IMR-90 (cell line): ENCODE data around the gene RADIL. TPM values are rescaled to one million over a fixed set of nuclear protein-coding genes. Genes with fewer than 3 reads are reported as not detected.
"Not testable (repeated sequence)": the region's sequence is repeated elsewhere in the genome, so short reads cannot be mapped to it uniquely, and the experiment has no call there.

ENCODE experiments used
- ATAC-seq: fragments of 200-7000 bp; cut with Tn5 transposase; 2 replicates; pipeline ENCODE4 v1.9.1; 2020; ENCODE audit warnings: low read depth, mild to moderate bottlenecking, moderate library complexity
- BruUV-seq: library from RNA; stranded (reverse); fragments of 400-500 nt; replicated peaks from 2 replicates; lab custom pipeline; 2021; lab: Mats Ljungman, UMichigan
- CTCF ChIA-PET: fragments of 300-600 bp; formaldehyde crosslinking; extraction: SDS; loops from one replicate; lab custom pipeline; 2021; ENCODE audit warnings: antibody characterized with exemption; lab: Yijun Ruan, JAX
- POLR2A ChIA-PET: fragments of 300-600 bp; sonication (Branson Sonifier 250); formaldehyde crosslinking; loops from one replicate; lab custom pipeline; 2022; ENCODE audit warnings: antibody characterized with exemption; ENCODE audit not compliant: unreplicated experiment; lab: Charles Lee
- DNase-seq: peaks from one replicate; pipeline ENCODE4 v3.0.0; 2013
- H2AFZ ChIP-seq: replicated peaks from 2 replicates; pipeline ENCODE3; 2013; ENCODE audit warnings: low read length, mild to moderate bottlenecking; ENCODE audit not compliant: poor library complexity
- H2AK5ac ChIP-seq: 2 replicates; pipeline ENCODE4 v1.6.1; 2013; ENCODE audit warnings: low read depth, low read length, inconsistent platforms
- H2AK9ac ChIP-seq: replicated peaks from 2 replicates; pipeline ENCODE3; 2013; ENCODE audit warnings: mild to moderate bottlenecking, low read depth, low read length, moderate library complexity; ENCODE audit not compliant: poor library complexity
- H2BK120ac ChIP-seq: 2 replicates; pipeline ENCODE4 v1.6.1; 2013; ENCODE audit warnings: low read depth, low read length, inconsistent platforms
- H2BK15ac ChIP-seq: 3 replicates; pipeline ENCODE4 v1.6.1; 2013; ENCODE audit warnings: low read depth, low read length, inconsistent platforms
- H2BK20ac ChIP-seq: 2 replicates; pipeline ENCODE4 v1.6.1; 2013; ENCODE audit warnings: low read depth, mild to moderate bottlenecking, inconsistent platforms, low read length, moderate library complexity
- H2BK5ac ChIP-seq: 2 replicates; pipeline ENCODE4 v1.6.1; 2013; ENCODE audit warnings: mild to moderate bottlenecking, low read depth, low read length, inconsistent platforms; ENCODE audit not compliant: poor library complexity, severe bottlenecking
- H3K14ac ChIP-seq: replicated peaks from 2 replicates; pipeline ENCODE4 v1.6.1; 2013; ENCODE audit warnings: low read depth, low read length, inconsistent platforms
- H3K18ac ChIP-seq: 2 replicates; pipeline ENCODE4 v1.6.1; 2013; ENCODE audit warnings: low read depth, low read length, control low read depth
- H3K23ac ChIP-seq: 2 replicates; pipeline ENCODE4 v1.6.1; 2013; ENCODE audit warnings: low read depth, low read length, inconsistent platforms
- H3K27ac ChIP-seq: 2 replicates; pipeline ENCODE4 v1.5.1; 2013; ENCODE audit warnings: mild to moderate bottlenecking, control low read depth, low read length; ENCODE audit not compliant: insufficient read depth
- H3K27me3 ChIP-seq: 2 replicates; pipeline ENCODE4 v1.6.1; 2013; ENCODE audit warnings: low read length; ENCODE audit not compliant: control insufficient read depth, insufficient read depth
- H3K36me3 ChIP-seq: 2 replicates; pipeline ENCODE4 v1.6.1; 2013; ENCODE audit warnings: low read length, mixed read lengths; ENCODE audit not compliant: control insufficient read depth, insufficient read depth
- H3K4ac ChIP-seq: 2 replicates; pipeline ENCODE4 v1.6.1; 2013; ENCODE audit warnings: low read depth, low read length, inconsistent platforms
- H3K4me1 ChIP-seq: 2 replicates; pipeline ENCODE4 v1.6.1; 2013; ENCODE audit warnings: low read length, mixed read lengths; ENCODE audit not compliant: control insufficient read depth, insufficient read depth
- H3K4me2 ChIP-seq: 2 replicates; pipeline ENCODE4 v1.6.1; 2013; ENCODE audit warnings: low read depth, mild to moderate bottlenecking, control low read depth, low read length, moderate library complexity
- H3K4me3 ChIP-seq: 2 replicates; pipeline ENCODE4 v1.5.1; 2013; ENCODE audit warnings: low read depth, mild to moderate bottlenecking, control low read depth, low read length, moderate library complexity; ENCODE audit not compliant: insufficient read depth
- H3K56ac ChIP-seq: 2 replicates; pipeline ENCODE4 v1.6.1; 2013; ENCODE audit warnings: low read length, inconsistent platforms; ENCODE audit not compliant: insufficient read depth; ENCODE audit errors: extremely low read depth
- H3K79me1 ChIP-seq, 2 experiments: 2 replicates each; pipeline ENCODE4 v1.6.1; 2013; ENCODE audit warnings: low read length in 2 of 2, inconsistent platforms in 1 of 2, low read depth in 1 of 2
- H3K9ac ChIP-seq: 2 replicates; pipeline ENCODE4 v1.6.1; 2013; ENCODE audit warnings: low read depth, low read length, control low read depth
- H3K9me1 ChIP-seq: 2 replicates; pipeline ENCODE4 v1.6.1; 2013; ENCODE audit warnings: low read length, inconsistent platforms; ENCODE audit not compliant: insufficient read depth
- H3K9me3 ChIP-seq: 2 replicates; pipeline ENCODE4 v1.6.1; 2013; ENCODE audit warnings: low read length; ENCODE audit not compliant: control insufficient read depth, insufficient read depth
- H4K20me1 ChIP-seq: 2 replicates; pipeline ENCODE4 v1.6.1; 2013; ENCODE audit warnings: low read length, inconsistent platforms; ENCODE audit not compliant: insufficient read depth
- H4K5ac ChIP-seq: 2 replicates; pipeline ENCODE4 v1.6.1; 2013; ENCODE audit warnings: mild to moderate bottlenecking, low read depth, low read length, control low read depth
- H4K8ac ChIP-seq, 2 experiments: 2 replicates each; pipeline ENCODE4 v1.6.1; 2013; ENCODE audit warnings: low read depth in 2 of 2, low read length in 2 of 2, control low read depth in 1 of 2, inconsistent platforms in 1 of 2
- H4K91ac ChIP-seq: 2 replicates; pipeline ENCODE4 v1.6.1; 2013; ENCODE audit warnings: low read depth, low read length, inconsistent platforms; ENCODE audit not compliant: insufficient read depth
- WGBS, 2 experiments: methylation state at CpG; one replicate each; pipeline versions ENCODE4 v1.1.5 to v1.1.7; 2013; ENCODE audit warnings: missing lambda C conversion rate in 2 of 2; ENCODE audit not compliant: insufficient read length in 1 of 2; ENCODE audit errors: extremely low coverage in 2 of 2; 5-methylcytosine and 5-hydroxymethylcytosine counted together
- dilution Hi-C: fragments of 300-500 bp; cut with HindIII; formaldehyde crosslinking; loops from one replicate; pipeline ENCODE4 v1.14.3; 2018; ENCODE audit warnings: low sequenced_read_pairs; ENCODE audit not compliant: unreplicated experiment
- in situ Hi-C: fragments of 300-500 bp; cut with MboI; formaldehyde crosslinking; loops from 3 replicates; pipeline ENCODE4 v1.14.3; 2019; ENCODE audit warnings: low sequenced_read_pairs, inconsistent platforms, mixed read lengths
- intact Hi-C: fragments of 100-400 bp; cut with micrococcal nuclease; formaldehyde crosslinking; loops from 2 replicates; pipeline ENCODE4 v1.10.0; 2022
- polyA plus RNA-seq, 3 experiments: library from polyadenylated mRNA; depleted of rRNA; stranded (reverse); fragments of >200 nt; gene quantifications; 2 replicates each; pipeline ENCODE4 v1.2.3, GENCODE V29; 2012; ENCODE audit warnings: low replicate concordance in 1 of 3
- total RNA-seq: library from RNA; depleted of rRNA; stranded (reverse); fragments of >200 nt; gene quantifications from 2 replicates; pipeline ENCODE4 v1.2.3, GENCODE V29; 2012

RADIL gene
- total and polyA plus RNA-seq, 2 of the 4 experiments (the other 2 are of a cell fraction) = 0.18 to 0.48 TPM

- 80% methylated on average over 1 of the region's 2 CpGs; no CpG with 5 or more reads in 1 of the 2 experiments for WGBS, 2 experiments
- H3K27me3 ChIP-seq, H2AK5ac ChIP-seq, ATAC-seq, H2BK15ac ChIP-seq, H3K9me1 ChIP-seq, H3K4me3 ChIP-seq, H2AK9ac ChIP-seq, H3K23ac ChIP-seq, H3K4ac ChIP-seq, H4K91ac ChIP-seq, H4K20me1 ChIP-seq, H3K79me1 ChIP-seq, DNase-seq, H4K5ac ChIP-seq, H2BK5ac ChIP-seq, CTCF ChIA-PET, H3K9me3 ChIP-seq, H3K56ac ChIP-seq, H3K4me1 ChIP-seq, H3K18ac ChIP-seq, POLR2A ChIA-PET, intact Hi-C loops, H2AFZ ChIP-seq, H4K8ac ChIP-seq, H3K36me3 ChIP-seq, H2BK20ac ChIP-seq, H3K27ac ChIP-seq, dilution Hi-C loops, BruUV-seq, in situ Hi-C loops, H3K4me2 ChIP-seq, H3K9ac ChIP-seq, H2BK120ac ChIP-seq, H3K14ac ChIP-seq: not testable (repeated sequence)
Measured at GRCh38 chr7:4891522-4891921, 8.0 kb upstream of the RADIL start.
